A375 (cell line): ENCODE measurements around the gene APLP1. TPM values are rescaled to one million over a fixed set of nuclear protein-coding genes. Genes with fewer than 3 reads are reported as not detected.

ENCODE experiments used
- small RNA-seq: library from RNA; depleted of rRNA; stranded (forward); fragments of <200 nt; gene quantifications from one replicate; pipeline ENCODE3, GENCODE V24; 2014
- total RNA-seq: library from RNA; depleted of rRNA; stranded (reverse); fragments of >200 nt; shearing (Covaris generic); gene quantifications from 2 replicates; pipeline ENCODE4 v1.2.3, GENCODE V29; 2014; rRNA removed

The APLP1 gene
- total RNA-seq: 5.3 and 7.0 TPM in 2 replicates

DNA sequence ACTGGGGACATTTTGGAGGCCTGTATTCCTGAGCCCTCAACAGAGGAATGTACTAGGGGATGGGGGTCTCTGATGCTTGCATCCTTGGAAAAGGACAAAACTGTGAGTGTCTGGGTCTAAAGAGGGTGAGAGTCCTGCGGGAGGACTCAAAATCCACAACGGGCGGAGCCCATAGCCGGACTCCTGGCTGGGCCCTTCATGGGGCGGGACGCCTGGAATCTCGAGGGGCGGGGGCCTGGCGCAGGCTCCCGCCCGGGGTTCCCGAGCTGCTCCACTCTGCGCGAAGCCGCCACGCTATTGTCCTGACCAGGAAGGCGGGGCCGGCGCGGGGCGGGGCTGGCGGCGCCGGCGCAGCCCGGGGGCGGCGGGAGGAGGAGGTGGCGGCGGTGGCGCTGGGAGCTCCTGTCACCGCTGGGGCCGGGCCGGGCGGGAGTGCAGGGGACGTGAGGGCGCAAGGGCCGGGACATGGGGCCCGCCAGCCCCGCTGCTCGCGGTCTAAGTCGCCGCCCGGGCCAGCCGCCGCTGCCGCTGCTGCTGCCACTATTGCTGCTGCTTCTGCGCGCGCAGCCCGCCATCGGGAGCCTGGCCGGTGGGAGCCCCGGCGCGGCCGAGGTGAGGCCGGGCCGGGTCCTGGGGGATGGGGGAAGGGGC lies at the start of gene APLP1:
APLP1 (plus strand) TSS at position 403 of the 651 bp plus-strand sequence; CDS start at position 466, 63 bp downstream.

DNA sequence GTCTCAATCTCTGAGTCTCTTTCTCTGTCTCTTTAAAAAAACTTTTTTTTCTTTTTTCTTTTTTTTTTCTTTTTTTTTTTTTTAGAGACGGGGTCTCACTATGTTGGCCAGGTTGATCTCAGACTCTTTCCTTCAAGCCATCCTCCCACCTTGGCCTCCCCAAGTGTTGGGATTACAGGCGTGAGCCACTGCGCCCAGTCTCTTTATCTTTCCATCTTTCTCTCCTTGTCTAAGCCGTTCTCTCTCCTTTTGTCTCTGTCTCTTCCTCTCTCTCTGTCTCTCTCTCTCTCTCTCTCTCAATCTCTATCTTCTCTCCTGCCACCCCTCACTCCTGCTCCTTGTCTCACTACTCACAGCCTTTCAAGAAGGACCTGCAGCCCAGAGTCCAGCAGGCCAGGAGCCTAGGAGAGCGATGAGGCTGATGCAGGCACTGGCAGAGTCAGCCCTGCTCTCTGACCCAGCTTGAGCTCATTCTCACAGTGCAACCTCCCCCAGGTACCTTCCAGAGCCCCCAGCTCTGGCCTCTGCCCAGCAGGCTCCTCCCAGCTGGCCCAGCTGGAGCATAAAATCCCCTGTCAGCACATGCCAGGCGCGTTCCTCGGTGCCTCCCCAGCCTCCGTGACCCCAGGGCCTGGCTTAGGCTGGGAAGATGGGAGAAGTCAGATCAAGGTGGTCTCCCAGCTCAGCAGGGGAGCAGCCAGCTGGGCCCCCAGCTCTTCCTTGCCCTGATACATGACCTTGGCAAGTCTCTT lies 16.2 kb upstream of the APLP1 start, which contains the start of gene NPHS1:
NPHS1 (minus strand) TSS at position 476 of the 752 bp plus-strand sequence. CDS start 667 bp downstream, outside the sequence.

DNA sequence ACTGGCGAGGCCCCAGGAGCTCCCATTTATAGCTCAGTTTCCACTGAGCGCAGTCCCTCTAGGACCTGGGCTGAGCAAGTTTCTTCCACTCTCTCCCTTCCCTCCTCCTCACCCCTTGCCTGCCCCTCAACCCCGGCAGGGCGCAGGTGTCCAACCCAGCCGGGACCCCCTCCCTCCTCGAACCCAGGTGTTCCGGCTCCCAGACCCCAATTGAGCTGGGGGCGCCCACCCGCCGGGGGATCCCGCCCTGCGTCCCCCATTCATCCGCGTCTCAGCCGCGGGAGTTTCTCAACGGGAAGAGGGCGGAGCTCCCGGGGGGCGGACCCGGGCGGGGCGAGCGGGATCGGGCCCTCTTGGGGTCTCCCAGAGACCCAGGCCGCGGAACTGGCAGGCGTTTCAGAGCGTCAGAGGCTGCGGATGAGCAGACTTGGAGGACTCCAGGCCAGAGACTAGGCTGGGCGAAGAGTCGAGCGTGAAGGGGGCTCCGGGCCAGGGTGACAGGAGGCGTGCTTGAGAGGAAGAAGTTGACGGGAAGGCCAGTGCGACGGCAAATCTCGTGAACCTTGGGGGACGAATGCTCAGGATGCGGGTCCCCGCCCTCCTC lies 11.7 kb upstream of the APLP1 start, which contains the start of gene KIRREL2:
KIRREL2 (plus strand) TSS at position 366 of the 604 bp plus-strand sequence; CDS start at position 575, 209 bp downstream.

DNA sequence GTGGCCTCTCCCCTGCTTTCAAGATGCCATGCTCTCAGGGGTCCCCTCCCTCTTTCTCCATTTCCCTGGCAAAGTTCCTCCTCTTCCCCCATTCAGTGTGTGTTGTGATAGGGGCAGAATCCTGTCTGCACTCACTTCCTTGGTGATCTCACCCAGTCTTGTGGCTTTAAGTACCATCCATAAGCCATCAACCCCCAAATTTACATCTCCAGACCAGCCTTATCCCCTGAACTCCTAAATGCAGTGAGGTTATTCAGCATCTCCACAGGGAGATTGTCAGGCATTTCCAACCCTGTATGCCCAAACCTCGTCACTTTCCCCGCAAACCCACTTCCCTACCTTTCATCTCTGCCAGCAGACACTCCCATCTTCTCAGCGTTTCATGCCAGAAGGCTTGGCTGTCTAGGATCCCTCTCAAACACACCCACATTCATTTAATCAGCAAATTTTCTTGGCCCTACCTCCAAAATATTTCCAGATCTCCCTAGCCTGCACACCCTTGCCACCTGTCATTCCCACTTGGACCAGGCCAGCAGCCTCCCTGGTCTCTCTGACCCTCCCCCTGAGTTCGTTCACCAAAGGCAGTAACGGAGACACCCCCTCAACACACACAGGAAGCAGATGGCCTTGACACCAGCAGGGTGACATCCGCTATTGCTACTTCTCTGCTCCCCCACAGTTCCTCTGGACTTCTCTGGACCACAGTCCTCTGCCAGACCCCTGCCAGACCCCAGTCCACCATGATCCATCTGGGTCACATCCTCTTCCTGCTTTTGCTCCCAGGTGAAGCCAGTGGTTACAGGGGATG lies 33.7 kb downstream of the APLP1 start, which contains the start of gene HCST:
HCST (plus strand) TSS at position 676 of the 808 bp plus-strand sequence; CDS start at position 741, 65 bp downstream.

DNA sequence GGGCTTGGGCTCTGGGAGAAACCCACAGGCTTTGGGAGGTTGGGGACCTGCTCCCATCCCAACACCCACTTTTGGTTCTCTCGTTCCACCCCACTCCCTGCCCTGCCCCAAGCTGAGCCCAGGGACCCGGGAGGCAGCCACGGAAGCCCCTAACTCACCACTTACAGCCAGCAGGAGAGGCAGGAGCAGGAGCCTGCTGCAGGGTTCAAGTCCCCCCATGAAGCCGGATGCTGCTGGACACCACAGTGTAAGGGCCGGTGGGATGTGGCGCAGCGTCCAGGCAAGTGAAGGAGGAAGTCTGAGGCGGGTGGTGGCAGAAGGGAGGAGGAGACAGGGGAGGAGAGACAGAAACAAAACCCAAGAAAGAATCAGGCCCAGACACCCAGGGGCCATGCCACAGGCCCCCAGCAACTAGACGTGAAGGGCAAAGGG lies 39.7 kb downstream of the APLP1 start, which contains the start of gene TYROBP:
TYROBP (minus strand) TSS at position 286 of the 432 bp plus-strand sequence; CDS start at position 219, 67 bp downstream.

Small RNAs within 50 kb of the gene (small RNA-seq; reads per million reads assigned to genes)
- gene RN7SL402P: not detected

Other genes with a start within 250 kb of the APLP1 start
- gene RBM42, start 239.5 kb upstream of the APLP1 start, total RNA-seq: 86.8 and 95.1 TPM in 2 replicates
- gene ETV2, start 226.8 kb upstream of the APLP1 start, total RNA-seq: 0.88 and 1.1 TPM in 2 replicates
- 327 and 328 TPM in 2 replicates for gene COX6B1, start 220.3 kb upstream of the APLP1 start, total RNA-seq
- gene UPK1A, start 202.1 kb upstream of the APLP1 start, total RNA-seq: not detected in 2 replicates
- not detected in 2 replicates for gene ZBTB32, start 164.0 kb upstream of the APLP1 start, total RNA-seq
- gene KMT2B, start 150.6 kb upstream of the APLP1 start, total RNA-seq: 14.4 and 20.0 TPM in 2 replicates
- gene IGFLR1, start 126.1 kb upstream of the APLP1 start, total RNA-seq: 3.6 and 6.8 TPM in 2 replicates
- 22.6 and 23.4 TPM in 2 replicates for gene U2AF1L4, start 123.2 kb upstream of the APLP1 start, total RNA-seq
- 35.6 and 40.4 TPM in 2 replicates for gene PSENEN, start 122.9 kb upstream of the APLP1 start, total RNA-seq
- 7.4 and 12.7 TPM in 2 replicates for gene LIN37, start 120.0 kb upstream of the APLP1 start, total RNA-seq
- 0.40 TPM in 1 of 2 replicates, not detected in the other for gene HSPB6, start 111.5 kb upstream of the APLP1 start, total RNA-seq
- 9.5 and 10.8 TPM in 2 replicates for gene PROSER3, start 110.4 kb upstream of the APLP1 start, total RNA-seq
- gene ARHGAP33, start 93.0 kb upstream of the APLP1 start, total RNA-seq: 3.3 and 9.8 TPM in 2 replicates
- not detected in 2 replicates for gene PRODH2, start 55.7 kb upstream of the APLP1 start, total RNA-seq
- not detected in 2 replicates for gene NPHS1, start 16.1 kb upstream of the APLP1 start, total RNA-seq
- gene KIRREL2, start 11.7 kb upstream of the APLP1 start, total RNA-seq: 0.08 TPM in 1 of 2 replicates, not detected in the other
- gene NFKBID, start 32.0 kb downstream of the APLP1 start, total RNA-seq: 4.6 and 9.6 TPM in 2 replicates
- 1.2 TPM in 1 of 2 replicates, not detected in the other for gene HCST, start 34.0 kb downstream of the APLP1 start, total RNA-seq
- gene TYROBP, start 39.7 kb downstream of the APLP1 start, total RNA-seq: not detected in 2 replicates
- gene LRFN3, start 67.8 kb downstream of the APLP1 start, total RNA-seq: 2.1 TPM in 2 replicates
- gene SDHAF1, start 126.6 kb downstream of the APLP1 start, total RNA-seq: 33.0 and 39.2 TPM in 2 replicates
- 0.19 TPM in 1 of 2 replicates, not detected in the other for gene SYNE4, start 140.2 kb downstream of the APLP1 start, total RNA-seq
- gene ALKBH6, start 145.6 kb downstream of the APLP1 start, total RNA-seq: 26.7 and 54.3 TPM in 2 replicates
- 4.0 and 5.8 TPM in 2 replicates for gene CLIP3, start 164.3 kb downstream of the APLP1 start, total RNA-seq
- gene THAP8, start 185.7 kb downstream of the APLP1 start, total RNA-seq: 3.1 and 3.2 TPM in 2 replicates
- gene WDR62, start 186.3 kb downstream of the APLP1 start, total RNA-seq: 11.6 and 12.5 TPM in 2 replicates
- gene OVOL3, start 242.6 kb downstream of the APLP1 start, total RNA-seq: not detected in 2 replicates
- gene POLR2I, start 246.3 kb downstream of the APLP1 start, total RNA-seq: 181 and 195 TPM in 2 replicates
- 309 and 326 TPM in 2 replicates for gene TBCB, start 246.9 kb downstream of the APLP1 start, total RNA-seq